ENCODE measurements around the gene ANKRD52. TPM values are rescaled to one million over a fixed set of nuclear protein-coding genes. Genes with fewer than 3 reads are reported as not detected.
A peak's percentile ranks its signal among the peaks of the same experiment; 100 is the strongest.

ANKRD52 gene
- total and polyA plus RNA-seq, 9 of the 15 experiments (the other 6 are each of a cell fraction or from before 2014, with no cell fraction given): 0.52 to 46.8 (median 7.9) TPM

DNA sequence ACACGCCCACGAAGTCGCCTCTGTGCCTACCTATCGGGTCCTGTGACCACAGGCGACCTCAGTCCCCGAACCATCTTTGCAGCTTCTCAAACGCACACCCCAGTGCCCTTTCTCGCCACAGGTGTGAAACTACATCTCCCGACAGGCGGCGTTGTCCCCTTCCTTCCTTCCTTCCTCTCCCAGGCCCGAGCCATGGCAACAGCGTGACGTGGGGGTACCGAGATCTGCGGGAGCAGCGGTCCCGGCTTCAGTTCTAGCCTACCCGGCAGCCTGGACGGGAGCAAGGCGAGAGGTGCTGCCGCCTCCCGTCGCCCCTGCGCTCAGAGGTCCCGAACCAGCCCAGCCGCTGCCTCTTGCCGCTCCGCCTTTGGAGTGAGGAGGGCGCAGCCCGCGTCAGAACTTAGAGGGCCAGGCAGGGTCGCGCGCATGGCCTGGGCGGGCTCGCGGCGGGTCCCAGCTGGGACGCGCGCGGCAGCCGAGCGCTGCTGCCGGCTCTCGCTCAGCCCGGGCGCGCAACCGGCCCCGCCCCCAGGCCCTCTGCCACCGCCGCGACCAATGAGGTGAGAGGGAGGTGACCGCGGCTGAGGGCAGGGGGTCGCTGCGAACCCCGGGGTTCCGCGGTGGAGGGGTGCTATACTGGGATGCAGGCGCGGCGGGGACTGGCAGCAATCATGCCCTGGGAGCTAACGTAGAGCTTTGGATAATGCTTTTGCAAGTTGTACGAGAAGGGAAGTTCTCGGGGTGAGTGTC, 8.7 kb upstream of the ANKRD52 start, which contains the start of gene COQ10A (continued):
- TF ChIP-seq CBX2 (IDR thresholded peaks at IDR 0.05; ENCODE audit: insufficient read depth, low read length, poor library complexity, severe bottlenecking): no peak
- TF ChIP-seq ZNF778 (CRISPR knock-in tag; IDR thresholded peaks at IDR 0.05): no peak
- no peak for TF ChIP-seq ZNF274 (IDR thresholded peaks at IDR 0.05; ENCODE audit: borderline replicate concordance, low read depth, low read length)
- peak; percentile 47 for TF ChIP-seq DPF2 (IDR thresholded peaks at IDR 0.05)
- TF ChIP-seq CEBPB (tag; IDR thresholded peaks at IDR 0.05): no peak
- peak; percentile 12; the same call in 1 of the 2 replicates for TF ChIP-seq NR2C1 (IDR thresholded peaks at IDR 0.05)
- peak; percentile 59 for TF ChIP-seq NR2C1 (tag; IDR thresholded peaks at IDR 0.05)
- TF ChIP-seq, protein P1, sequence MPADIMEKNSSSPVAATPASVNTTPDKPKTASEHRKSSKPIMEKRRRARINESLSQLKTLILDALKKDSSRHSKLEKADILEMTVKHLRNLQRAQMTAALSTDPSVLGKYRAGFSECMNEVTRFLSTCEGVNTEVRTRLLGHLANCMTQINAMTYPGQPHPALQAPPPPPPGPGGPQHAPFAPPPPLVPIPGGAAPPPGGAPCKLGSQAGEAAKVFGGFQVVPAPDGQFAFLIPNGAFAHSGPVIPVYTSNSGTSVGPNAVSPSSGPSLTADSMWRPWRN (IDR thresholded peaks at IDR 0.05; ENCODE audit: low read depth): no peak
- TF ChIP-seq ARID3A (IDR thresholded peaks at IDR 0.05; ENCODE audit: borderline replicate concordance, low read depth, low read length): no peak
- peak; percentile 71 for TF ChIP-seq NR2C2 (CRISPR knock-in tag; IDR thresholded peaks at IDR 0.05)
- no peak; the same call in 1 of the 2 replicates for TF ChIP-seq NR2C2 (tag; IDR thresholded peaks at IDR 0.05)
- no peak for TF ChIP-seq ZNF830 (CRISPR knock-in tag; IDR thresholded peaks at IDR 0.05)
- no peak for TF ChIP-seq SNRNP70 (optimal IDR thresholded peaks at IDR 0.05; ENCODE audit: low read depth, low read length)
- TF ChIP-seq, protein P2, sequence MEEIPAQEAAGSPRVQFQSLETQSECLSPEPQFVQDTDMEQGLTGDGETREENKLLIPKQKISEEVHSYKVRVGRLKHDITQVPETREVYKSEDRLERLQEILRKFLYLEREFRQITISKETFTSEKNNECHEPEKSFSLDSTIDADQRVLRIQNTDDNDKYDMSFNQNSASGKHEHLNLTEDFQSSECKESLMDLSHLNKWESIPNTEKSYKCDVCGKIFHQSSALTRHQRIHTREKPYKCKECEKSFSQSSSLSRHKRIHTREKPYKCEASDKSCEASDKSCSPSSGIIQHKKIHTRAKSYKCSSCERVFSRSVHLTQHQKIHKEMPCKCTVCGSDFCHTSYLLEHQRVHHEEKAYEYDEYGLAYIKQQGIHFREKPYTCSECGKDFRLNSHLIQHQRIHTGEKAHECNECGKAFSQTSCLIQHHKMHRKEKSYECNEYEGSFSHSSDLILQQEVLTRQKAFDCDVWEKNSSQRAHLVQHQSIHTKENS (CRISPR knock-in tag; IDR thresholded peaks at IDR 0.05): no peak
- TF ChIP-seq, protein P3, sequence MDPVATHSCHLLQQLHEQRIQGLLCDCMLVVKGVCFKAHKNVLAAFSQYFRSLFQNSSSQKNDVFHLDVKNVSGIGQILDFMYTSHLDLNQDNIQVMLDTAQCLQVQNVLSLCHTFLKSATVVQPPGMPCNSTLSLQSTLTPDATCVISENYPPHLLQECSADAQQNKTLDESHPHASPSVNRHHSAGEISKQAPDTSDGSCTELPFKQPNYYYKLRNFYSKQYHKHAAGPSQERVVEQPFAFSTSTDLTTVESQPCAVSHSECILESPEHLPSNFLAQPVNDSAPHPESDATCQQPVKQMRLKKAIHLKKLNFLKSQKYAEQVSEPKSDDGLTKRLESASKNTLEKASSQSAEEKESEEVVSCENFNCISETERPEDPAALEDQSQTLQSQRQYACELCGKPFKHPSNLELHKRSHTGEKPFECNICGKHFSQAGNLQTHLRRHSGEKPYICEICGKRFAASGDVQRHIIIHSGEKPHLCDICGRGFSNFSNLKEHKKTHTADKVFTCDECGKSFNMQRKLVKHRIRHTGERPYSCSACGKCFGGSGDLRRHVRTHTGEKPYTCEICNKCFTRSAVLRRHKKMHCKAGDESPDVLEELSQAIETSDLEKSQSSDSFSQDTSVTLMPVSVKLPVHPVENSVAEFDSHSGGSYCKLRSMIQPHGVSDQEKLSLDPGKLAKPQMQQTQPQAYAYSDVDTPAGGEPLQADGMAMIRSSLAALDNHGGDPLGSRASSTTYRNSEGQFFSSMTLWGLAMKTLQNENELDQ (CRISPR knock-in tag; IDR thresholded peaks at IDR 0.05; ENCODE audit: borderline replicate concordance): no peak

Data from K562 (cell line).